ENCODE measurements around the gene SLC9A3.

SLC9A3 gene

DNA sequence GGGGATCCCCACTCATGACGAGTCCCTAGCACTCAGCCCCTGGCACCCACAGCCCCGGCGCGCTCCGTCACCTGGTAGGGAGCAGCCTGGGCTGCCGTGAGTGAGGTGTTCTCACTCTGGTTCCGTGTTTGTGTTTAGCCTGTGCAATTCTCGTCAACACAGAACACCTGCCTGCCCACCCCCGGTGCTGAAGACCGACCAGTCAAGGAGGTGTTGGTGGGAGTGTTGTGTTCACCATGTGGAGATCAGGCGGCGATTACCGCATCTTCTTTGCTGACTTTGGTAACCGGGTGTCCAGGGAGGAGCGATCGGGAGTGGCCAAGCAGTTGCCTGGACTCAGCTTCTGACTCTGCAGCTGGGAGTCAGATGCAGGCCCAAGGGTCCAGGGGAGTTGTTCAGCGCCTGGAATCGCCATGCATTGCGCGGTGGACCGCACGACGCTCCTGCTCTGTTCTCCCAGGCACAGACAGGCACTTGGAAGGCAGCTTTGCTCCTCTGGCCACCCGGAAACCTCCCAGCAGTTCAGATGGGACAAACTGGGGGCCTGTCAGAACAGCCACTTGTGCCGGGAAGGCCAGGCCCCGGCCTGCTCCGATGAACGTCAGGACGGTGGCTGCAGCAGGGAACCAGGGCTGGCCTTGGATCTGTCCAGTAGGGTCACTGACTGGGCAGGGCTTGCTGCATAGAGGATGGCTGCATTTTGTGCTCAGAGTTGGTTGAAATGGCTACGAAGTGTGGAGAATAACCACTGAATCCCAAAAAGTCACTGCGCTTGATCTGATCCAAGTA is 53.1 kb downstream of the SLC9A3 start:
- CTCF ChIA-PET: no interaction called here
- peak overlapping the region; percentile 95 for H3K27ac ChIP-seq (ENCODE audit: extremely low read depth, low read depth, low read length)

DNA sequence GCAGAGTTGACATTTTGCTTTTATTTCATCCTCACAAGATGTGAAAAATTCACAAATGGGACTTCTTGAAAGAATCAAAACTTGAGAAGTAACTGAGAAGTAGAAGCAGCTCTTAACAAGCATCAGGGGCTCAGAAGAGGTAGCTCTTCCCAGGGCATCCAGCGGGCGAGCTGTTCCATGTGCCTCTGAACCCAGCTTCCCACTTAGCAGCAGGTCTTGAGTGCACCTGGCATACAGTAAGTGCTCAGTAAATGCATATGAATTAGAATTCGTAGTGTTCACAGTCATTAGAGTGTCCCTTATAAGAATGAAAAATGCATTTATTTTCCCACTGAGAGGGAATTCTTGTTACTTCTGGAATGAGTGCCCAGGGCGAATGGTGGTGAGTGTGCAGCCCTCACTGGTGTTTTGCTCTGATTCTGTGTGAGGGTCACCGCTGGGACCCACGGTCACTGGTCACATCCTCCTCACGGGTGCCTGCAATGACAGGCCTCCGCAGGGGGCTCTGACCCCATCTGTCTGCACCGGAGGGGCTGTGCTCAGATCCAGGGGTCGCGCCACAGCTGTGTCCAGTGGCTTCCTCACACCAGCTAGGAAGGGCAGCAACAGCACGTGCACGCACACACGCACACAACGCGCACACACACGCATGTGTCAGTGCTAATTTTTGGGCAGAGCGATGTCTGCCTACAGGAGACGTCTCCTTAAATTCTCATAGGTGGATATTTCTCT is 54.3 kb downstream of the SLC9A3 start:
- H3K4me1 ChIP-seq (ENCODE audit: control insufficient read depth, insufficient read depth, low read length): peaks cover 11% of the 10 kb centered on the region
- peaks cover 4 to 36% of the 10 kb centered on the region in 2 experiments; a peak in 2 of 3 replicates for H3K36me3 ChIP-seq (ENCODE audit: control insufficient read depth in 2 of 2, insufficient read depth in 1 of 2, low read length in 2 of 2)
- H3K4me3 ChIP-seq (ENCODE audit: low read depth, low read length): no peak overlapping the region
- no peaks in the 10 kb centered on the region for H3K9me3 ChIP-seq (ENCODE audit: control insufficient read depth, insufficient read depth, low read depth, low read length)
- H3K27ac ChIP-seq (ENCODE audit: extremely low read depth, low read depth, low read length): no peak overlapping the region
- ChIA-PET POLR2A (no interaction called here), CTCF (interaction anchor here (1.9 kb wide), 1 partner anchor 24 kb away, joined by 8 read pairs; no protein-coding TSS in a partner anchor)
- TF ChIP-seq ZNF664 (tag by site-specific recombination; IDR thresholded peaks at IDR 0.05): peak; percentile 51; the same call in 1 of the 2 replicates
- TF ChIP-seq MYNN (tag by site-specific recombination; IDR thresholded peaks at IDR 0.05; ENCODE audit: borderline replicate concordance): no peak

More for the DNA sequence above, 53.1 kb downstream of the SLC9A3 start:
- no peaks in the 10 kb centered on the region for H3K9me3 ChIP-seq (ENCODE audit: control insufficient read depth, insufficient read depth, low read depth, low read length)
- H3K4me1 ChIP-seq (ENCODE audit: control insufficient read depth, insufficient read depth, low read length): peaks cover 11% of the 10 kb centered on the region
- POLR2A ChIA-PET: interaction anchor here (1.0 to 3.4 kb wide), 3 partner anchors 25 to 199 kb away, joined by 4 to 17 read pairs (median 6); partner anchors contain the start of gene CEP72
- H3K4me3 ChIP-seq (ENCODE audit: low read depth, low read length): no peak overlapping the region; the same call in 1 of the 2 replicates
- H3K36me3 ChIP-seq (ENCODE audit: control insufficient read depth in 2 of 2, insufficient read depth in 1 of 2, low read length in 2 of 2): peaks cover 4 to 27% of the 10 kb centered on the region in 2 experiments; a peak in 2 of 3 replicates
- TF ChIP-seq, protein P1, sequence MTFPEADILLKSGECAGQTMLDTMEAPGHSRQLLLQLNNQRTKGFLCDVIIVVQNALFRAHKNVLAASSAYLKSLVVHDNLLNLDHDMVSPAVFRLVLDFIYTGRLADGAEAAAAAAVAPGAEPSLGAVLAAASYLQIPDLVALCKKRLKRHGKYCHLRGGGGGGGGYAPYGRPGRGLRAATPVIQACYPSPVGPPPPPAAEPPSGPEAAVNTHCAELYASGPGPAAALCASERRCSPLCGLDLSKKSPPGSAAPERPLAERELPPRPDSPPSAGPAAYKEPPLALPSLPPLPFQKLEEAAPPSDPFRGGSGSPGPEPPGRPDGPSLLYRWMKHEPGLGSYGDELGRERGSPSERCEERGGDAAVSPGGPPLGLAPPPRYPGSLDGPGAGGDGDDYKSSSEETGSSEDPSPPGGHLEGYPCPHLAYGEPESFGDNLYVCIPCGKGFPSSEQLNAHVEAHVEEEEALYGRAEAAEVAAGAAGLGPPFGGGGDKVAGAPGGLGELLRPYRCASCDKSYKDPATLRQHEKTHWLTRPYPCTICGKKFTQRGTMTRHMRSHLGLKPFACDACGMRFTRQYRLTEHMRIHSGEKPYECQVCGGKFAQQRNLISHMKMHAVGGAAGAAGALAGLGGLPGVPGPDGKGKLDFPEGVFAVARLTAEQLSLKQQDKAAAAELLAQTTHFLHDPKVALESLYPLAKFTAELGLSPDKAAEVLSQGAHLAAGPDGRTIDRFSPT (tag by site-specific recombination; IDR thresholded peaks at IDR 0.05): no peak
- TF ChIP-seq, protein P2, sequence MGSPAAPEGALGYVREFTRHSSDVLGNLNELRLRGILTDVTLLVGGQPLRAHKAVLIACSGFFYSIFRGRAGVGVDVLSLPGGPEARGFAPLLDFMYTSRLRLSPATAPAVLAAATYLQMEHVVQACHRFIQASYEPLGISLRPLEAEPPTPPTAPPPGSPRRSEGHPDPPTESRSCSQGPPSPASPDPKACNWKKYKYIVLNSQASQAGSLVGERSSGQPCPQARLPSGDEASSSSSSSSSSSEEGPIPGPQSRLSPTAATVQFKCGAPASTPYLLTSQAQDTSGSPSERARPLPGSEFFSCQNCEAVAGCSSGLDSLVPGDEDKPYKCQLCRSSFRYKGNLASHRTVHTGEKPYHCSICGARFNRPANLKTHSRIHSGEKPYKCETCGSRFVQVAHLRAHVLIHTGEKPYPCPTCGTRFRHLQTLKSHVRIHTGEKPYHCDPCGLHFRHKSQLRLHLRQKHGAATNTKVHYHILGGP (tag by site-specific recombination; IDR thresholded peaks at IDR 0.05): no peak
- TF ChIP-seq, protein P3, sequence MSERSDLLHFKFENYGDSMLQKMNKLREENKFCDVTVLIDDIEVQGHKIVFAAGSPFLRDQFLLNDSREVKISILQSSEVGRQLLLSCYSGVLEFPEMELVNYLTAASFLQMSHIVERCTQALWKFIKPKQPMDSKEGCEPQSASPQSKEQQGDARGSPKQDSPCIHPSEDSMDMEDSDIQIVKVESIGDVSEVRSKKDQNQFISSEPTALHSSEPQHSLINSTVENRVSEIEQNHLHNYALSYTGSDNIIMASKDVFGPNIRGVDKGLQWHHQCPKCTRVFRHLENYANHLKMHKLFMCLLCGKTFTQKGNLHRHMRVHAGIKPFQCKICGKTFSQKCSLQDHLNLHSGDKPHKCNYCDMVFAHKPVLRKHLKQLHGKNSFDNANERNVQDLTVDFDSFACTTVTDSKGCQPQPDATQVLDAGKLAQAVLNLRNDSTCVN (tag by site-specific recombination; optimal IDR thresholded peaks at IDR 0.05): no peak
- TF ChIP-seq, protein P4, sequence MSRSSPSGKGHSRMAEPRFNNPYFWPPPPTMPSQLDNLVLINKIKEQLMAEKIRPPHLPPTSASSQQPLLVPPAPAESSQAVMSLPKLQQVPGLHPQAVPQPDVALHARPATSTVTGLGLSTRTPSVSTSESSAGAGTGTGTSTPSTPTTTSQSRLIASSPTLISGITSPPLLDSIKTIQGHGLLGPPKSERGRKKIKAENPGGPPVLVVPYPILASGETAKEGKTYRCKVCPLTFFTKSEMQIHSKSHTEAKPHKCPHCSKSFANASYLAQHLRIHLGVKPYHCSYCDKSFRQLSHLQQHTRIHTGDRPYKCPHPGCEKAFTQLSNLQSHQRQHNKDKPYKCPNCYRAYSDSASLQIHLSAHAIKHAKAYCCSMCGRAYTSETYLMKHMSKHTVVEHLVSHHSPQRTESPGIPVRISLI (tag by site-specific recombination; IDR thresholded peaks at IDR 0.05): no peak
- TF ChIP-seq ZBTB48 (tag by site-specific recombination; IDR thresholded peaks at IDR 0.05): no peak
- peak; percentile 65 for TF ChIP-seq ZNF600 (tag by site-specific recombination; IDR thresholded peaks at IDR 0.05)
- TF ChIP-seq ZNF837 (tag by site-specific recombination; IDR thresholded peaks at IDR 0.05): no peak
- TF ChIP-seq ZNF76 (tag by site-specific recombination; IDR thresholded peaks at IDR 0.05; ENCODE audit: borderline replicate concordance, low read depth): no peak
- TF ChIP-seq ZNF341 (tag by site-specific recombination; IDR thresholded peaks at IDR 0.05; ENCODE audit: low read depth): peak; percentile 89
- TF ChIP-seq ZNF121 (tag by site-specific recombination; IDR thresholded peaks at IDR 0.05): no peak
- no peak for TF ChIP-seq SP7 (tag by site-specific recombination; IDR thresholded peaks at IDR 0.05)
- TF ChIP-seq ZNF560 (tag by site-specific recombination; IDR thresholded peaks at IDR 0.05; ENCODE audit: borderline replicate concordance): no peak
- TF ChIP-seq, protein P5, sequence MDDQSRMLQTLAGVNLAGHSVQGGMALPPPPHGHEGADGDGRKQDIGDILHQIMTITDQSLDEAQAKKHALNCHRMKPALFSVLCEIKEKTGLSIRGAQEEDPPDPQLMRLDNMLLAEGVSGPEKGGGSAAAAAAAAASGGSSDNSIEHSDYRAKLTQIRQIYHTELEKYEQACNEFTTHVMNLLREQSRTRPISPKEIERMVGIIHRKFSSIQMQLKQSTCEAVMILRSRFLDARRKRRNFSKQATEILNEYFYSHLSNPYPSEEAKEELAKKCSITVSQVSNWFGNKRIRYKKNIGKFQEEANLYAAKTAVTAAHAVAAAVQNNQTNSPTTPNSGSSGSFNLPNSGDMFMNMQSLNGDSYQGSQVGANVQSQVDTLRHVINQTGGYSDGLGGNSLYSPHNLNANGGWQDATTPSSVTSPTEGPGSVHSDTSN (CRISPR knock-in tag; IDR thresholded peaks at IDR 0.05): 0 out of 2 replicates have a peak, but pooled peaks have one; percentile 29
- no peak for TF ChIP-seq ZNF416 (tag by site-specific recombination; IDR thresholded peaks at IDR 0.05)
- TF ChIP-seq TRIM28 (IDR thresholded peaks at IDR 0.05; ENCODE audit: borderline replicate concordance, low read length): no peak
- TF ChIP-seq IKZF3 (tag by site-specific recombination; IDR thresholded peaks at IDR 0.05): 0 out of 2 replicates have a peak, but pooled peaks have one; percentile 3
- TF ChIP-seq ZNF335 (tag by site-specific recombination; conservative IDR thresholded peaks at IDR 0.05): peak; percentile 88
- no peak for TF ChIP-seq ZNF175 (tag by site-specific recombination; IDR thresholded peaks at IDR 0.05)
